ENCODE data around the gene ZBED1. TPM values are rescaled to one million over a fixed set of nuclear protein-coding genes. Genes with fewer than 3 reads are reported as not detected.
"Not testable (repeated sequence)": the region's sequence is repeated elsewhere in the genome, so short reads cannot be mapped to it uniquely, and the experiment has no call there.

ZBED1 gene
- total and polyA plus RNA-seq, 4 donors, result 13.5 to 36.7 (median 32.0) TPM

DNA sequence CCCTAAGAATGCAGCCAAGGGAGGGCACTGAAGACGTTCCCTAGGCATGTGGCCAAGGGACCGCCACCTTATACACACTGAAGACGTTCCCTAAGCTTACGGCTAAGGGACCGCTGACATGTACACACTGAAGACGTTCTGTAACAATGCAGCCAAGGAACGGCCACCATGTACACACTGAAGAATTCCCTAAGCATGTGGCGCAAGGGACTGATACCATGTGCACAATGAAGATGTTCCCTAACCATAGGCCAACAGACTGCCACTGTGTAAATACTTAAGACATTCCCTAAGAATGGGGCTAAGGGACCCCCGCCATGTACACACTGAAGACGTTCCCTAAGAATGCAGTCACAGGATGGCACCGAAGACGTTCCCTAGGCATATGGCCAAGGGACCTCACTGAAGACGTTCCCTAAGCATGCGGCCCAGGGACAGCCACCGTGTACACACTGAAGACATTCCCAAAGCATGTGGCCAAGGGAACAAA lies 36.1 kb downstream of the ZBED1 start:
- no peaks in the 10 kb centered on the region for H3K27me3 ChIP-seq (ENCODE audit: control insufficient read depth in 3 of 3, insufficient read depth in 3 of 3, low read length in 2 of 3)
- peaks cover 0 to 2% (median 0%) of the 10 kb centered on the region in 5 donors for H3K4me1 ChIP-seq (ENCODE audit: control insufficient read depth in 5 of 5, insufficient read depth in 5 of 5, low read length in 5 of 5)
- WGBS, 2 donors, result 92 to 93% methylated on average over 15 of the region's 15 CpGs
- TF ChIP-seq, protein P1, sequence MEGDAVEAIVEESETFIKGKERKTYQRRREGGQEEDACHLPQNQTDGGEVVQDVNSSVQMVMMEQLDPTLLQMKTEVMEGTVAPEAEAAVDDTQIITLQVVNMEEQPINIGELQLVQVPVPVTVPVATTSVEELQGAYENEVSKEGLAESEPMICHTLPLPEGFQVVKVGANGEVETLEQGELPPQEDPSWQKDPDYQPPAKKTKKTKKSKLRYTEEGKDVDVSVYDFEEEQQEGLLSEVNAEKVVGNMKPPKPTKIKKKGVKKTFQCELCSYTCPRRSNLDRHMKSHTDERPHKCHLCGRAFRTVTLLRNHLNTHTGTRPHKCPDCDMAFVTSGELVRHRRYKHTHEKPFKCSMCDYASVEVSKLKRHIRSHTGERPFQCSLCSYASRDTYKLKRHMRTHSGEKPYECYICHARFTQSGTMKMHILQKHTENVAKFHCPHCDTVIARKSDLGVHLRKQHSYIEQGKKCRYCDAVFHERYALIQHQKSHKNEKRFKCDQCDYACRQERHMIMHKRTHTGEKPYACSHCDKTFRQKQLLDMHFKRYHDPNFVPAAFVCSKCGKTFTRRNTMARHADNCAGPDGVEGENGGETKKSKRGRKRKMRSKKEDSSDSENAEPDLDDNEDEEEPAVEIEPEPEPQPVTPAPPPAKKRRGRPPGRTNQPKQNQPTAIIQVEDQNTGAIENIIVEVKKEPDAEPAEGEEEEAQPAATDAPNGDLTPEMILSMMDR (IDR thresholded peaks at IDR 0.05; ENCODE audit: control extremely low read depth, extremely low read depth), result no peak
- no peak overlapping the region for H3K27ac ChIP-seq (ENCODE audit: low read depth in 1 of 2, low read length in 1 of 2)
- H3K9me3 ChIP-seq (ENCODE audit: control insufficient read depth in 4 of 4, insufficient read depth in 3 of 4, low read length in 3 of 4), result peaks cover 0 to under 1% (median 0%) of the 10 kb centered on the region in 4 donors
- peaks cover 0 to 2% (median 0%) of the 10 kb centered on the region in 4 donors for H3K36me3 ChIP-seq (ENCODE audit: control insufficient read depth in 4 of 4, insufficient read depth in 4 of 4, low read length in 4 of 4)
- ATAC-seq (ENCODE audit: insufficient read depth, low FRiP score) (no peak), DNase-seq (peak in 1 of 3 donors; percentile 36)
- no peak overlapping the region for H3K9ac ChIP-seq (ENCODE audit: insufficient read depth in 1 of 2, low read length in 2 of 2)
- no peak overlapping the region for H3K4me3 ChIP-seq

GRCh38 chrX:2463973-2464676 lies 36.7 kb downstream of the ZBED1 start:
- TF ChIP-seq, protein P1 (IDR thresholded peaks at IDR 0.05; ENCODE audit: control extremely low read depth, extremely low read depth), result no peak
- no peak overlapping the region for H3K4me3 ChIP-seq
- ATAC-seq (ENCODE audit: insufficient read depth, low FRiP score) (no peak), DNase-seq (no peak)
- no peaks in the 10 kb centered on the region for H3K4me1 ChIP-seq (ENCODE audit: control insufficient read depth in 5 of 5, insufficient read depth in 5 of 5, low read length in 5 of 5)
- WGBS, 2 donors, result 87 to 94% methylated on average over 25 to 31 of the region's 31 CpGs
- no peak overlapping the region for H3K9ac ChIP-seq (ENCODE audit: insufficient read depth in 1 of 2, low read length in 2 of 2)
- H3K27me3 ChIP-seq (ENCODE audit: control insufficient read depth in 3 of 3, insufficient read depth in 3 of 3, low read length in 2 of 3), result no peaks in the 10 kb centered on the region
- no peaks in the 10 kb centered on the region for H3K9me3 ChIP-seq (ENCODE audit: control insufficient read depth in 4 of 4, insufficient read depth in 3 of 4, low read length in 3 of 4)
- H3K36me3 ChIP-seq (ENCODE audit: control insufficient read depth in 4 of 4, insufficient read depth in 4 of 4, low read length in 4 of 4), result no peaks in the 10 kb centered on the region
- H3K27ac ChIP-seq (ENCODE audit: low read depth in 1 of 2, low read length in 1 of 2), result no peak overlapping the region

GRCh38 chrX:2463481-2463880 lies 37.3 kb downstream of the ZBED1 start:
- H3K36me3 ChIP-seq (ENCODE audit: control insufficient read depth in 4 of 4, insufficient read depth in 4 of 4, low read length in 4 of 4); H3K4me3 ChIP-seq; H3K27me3 ChIP-seq (ENCODE audit: control insufficient read depth in 3 of 3, insufficient read depth in 3 of 3, low read length in 2 of 3); H3K27ac ChIP-seq (ENCODE audit: low read depth in 1 of 2, low read length in 1 of 2); H3K9me3 ChIP-seq (ENCODE audit: control insufficient read depth in 4 of 4, insufficient read depth in 3 of 4, low read length in 3 of 4); ATAC-seq (ENCODE audit: insufficient read depth, low FRiP score); DNase-seq; H3K4me1 ChIP-seq (ENCODE audit: control insufficient read depth in 5 of 5, insufficient read depth in 5 of 5, low read length in 5 of 5); H3K9ac ChIP-seq (ENCODE audit: insufficient read depth in 1 of 2, low read length in 2 of 2): not testable (repeated sequence)
- WGBS, 2 donors, result 78 to 90% methylated on average over 10 of the region's 10 CpGs

DNA sequence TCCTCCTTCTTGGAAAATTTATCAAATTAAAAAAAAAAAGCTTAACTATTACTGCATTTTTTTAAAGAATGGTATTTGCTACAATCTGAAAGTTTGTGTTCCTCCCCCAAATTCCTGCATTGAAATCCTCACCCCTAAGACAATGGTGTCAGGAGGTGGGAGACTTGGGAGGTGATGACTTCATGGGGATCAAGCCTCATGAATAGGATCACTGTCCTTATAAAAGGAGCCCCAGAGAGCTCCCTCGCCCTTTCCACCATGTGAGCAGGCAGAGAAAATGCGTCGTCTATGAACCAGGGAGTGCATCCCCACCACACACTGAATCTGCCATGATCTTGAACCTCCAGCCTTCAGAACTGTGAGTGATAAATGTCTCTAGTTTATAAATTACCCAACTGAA lies 38.0 kb downstream of the ZBED1 start:
- DNase-seq (no peak), ATAC-seq (ENCODE audit: insufficient read depth, low FRiP score) (no peak)
- Histone ChIP-seq H3K4me3 (no peak overlapping the region), H3K4me1 (ENCODE audit: control insufficient read depth in 5 of 5, insufficient read depth in 5 of 5, low read length in 5 of 5) (no peaks in the 10 kb centered on the region), H3K27me3 (ENCODE audit: control insufficient read depth in 3 of 3, insufficient read depth in 3 of 3, low read length in 2 of 3) (no peaks in the 10 kb centered on the region), H3K9ac (ENCODE audit: insufficient read depth in 1 of 2, low read length in 2 of 2) (no peak overlapping the region), H3K36me3 (ENCODE audit: control insufficient read depth in 4 of 4, insufficient read depth in 4 of 4, low read length in 4 of 4) (peaks cover 0 to 6% (median 0%) of the 10 kb centered on the region in 4 donors), H3K9me3 (ENCODE audit: control insufficient read depth in 4 of 4, insufficient read depth in 3 of 4, low read length in 3 of 4) (no peaks in the 10 kb centered on the region), H3K27ac (ENCODE audit: low read depth in 1 of 2, low read length in 1 of 2) (no peak overlapping the region)
- TF ChIP-seq, protein P1 (IDR thresholded peaks at IDR 0.05; ENCODE audit: control extremely low read depth, extremely low read depth), result no peak
- WGBS, 2 donors, result 92 to 96% methylated on average over 3 of the region's 3 CpGs

All from lung (tissue), 12 donors.